GM15510 (cell line): ENCODE data around the gene PPIP5K1.

Source experiments
- POLR2A ChIP-seq: IDR thresholded peaks from 3 replicates; pipeline ENCODE4 v1.6.1; 2011; ENCODE audit warnings: borderline replicate concordance; ENCODE audit not compliant: insufficient read length; ENCODE audit errors: extremely low read depth

The PPIP5K1 gene

DNA sequence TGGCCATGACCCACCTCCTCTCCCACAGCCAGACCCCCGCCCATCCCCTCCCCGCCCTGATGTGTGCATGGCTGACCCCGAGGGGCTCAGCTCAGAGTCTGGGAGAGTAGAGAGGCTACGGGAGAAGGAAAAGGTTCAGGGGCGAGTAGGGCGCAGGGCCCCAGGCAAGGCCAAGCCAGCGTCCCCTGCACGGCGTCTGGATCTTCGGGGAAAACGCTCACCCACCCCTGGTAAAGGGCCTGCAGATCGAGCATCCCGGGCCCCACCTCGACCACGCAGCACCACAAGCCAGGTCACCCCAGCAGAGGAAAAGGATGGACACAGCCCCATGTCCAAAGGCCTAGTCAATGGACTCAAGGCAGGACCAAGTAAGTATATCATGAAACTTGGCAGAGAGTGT lies 60.9 kb downstream of the PPIP5K1 start:
- no peak for TF ChIP-seq POLR2A

- no peak for TF ChIP-seq POLR2A
These were observed 61.4 kb downstream of the PPIP5K1 start for GRCh38 chr15:43528542-43529007.

- no peak for TF ChIP-seq POLR2A
These were observed 62.0 kb downstream of the PPIP5K1 start for GRCh38 chr15:43527802-43528541.

DNA sequence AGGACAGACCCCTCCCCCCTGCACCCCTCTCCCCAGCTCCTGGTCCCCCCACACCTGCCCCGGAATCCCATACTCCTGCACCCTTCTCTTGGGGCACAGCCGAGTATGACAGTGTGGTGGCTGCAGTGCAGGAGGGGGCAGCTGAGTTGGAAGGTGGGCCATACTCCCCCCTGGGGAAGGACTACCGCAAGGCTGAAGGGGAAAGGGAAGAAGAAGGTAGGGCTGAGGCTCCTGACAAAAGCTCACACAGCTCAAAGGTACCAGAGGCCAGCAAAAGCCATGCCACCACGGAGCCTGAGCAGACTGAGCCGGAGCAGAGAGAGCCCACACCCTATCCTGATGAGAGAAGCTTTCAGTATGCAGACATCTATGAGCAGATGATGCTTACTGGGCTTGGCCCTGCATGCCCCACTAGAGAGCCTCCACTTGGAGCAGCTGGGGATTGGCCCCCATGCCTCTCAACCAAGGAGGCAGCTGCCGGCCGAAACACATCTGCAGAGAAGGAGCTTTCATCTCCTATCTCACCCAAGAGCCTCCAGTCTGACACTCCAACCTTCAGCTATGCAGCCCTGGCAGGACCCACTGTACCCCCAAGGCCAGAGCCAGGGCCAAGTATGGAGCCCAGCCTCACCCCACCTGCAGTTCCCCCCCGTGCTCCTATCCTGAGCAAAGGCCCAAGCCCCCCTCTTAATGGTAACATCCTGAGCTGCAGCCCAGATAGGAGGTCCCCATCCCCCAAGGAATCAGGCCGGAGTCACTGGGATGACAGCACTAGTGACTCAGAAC lies 62.8 kb downstream of the PPIP5K1 start:
- no peak for TF ChIP-seq POLR2A

GRCh38 chr15:43526261-43526930 lies 63.6 kb downstream of the PPIP5K1 start:
- TF ChIP-seq POLR2A: no peak

DNA sequence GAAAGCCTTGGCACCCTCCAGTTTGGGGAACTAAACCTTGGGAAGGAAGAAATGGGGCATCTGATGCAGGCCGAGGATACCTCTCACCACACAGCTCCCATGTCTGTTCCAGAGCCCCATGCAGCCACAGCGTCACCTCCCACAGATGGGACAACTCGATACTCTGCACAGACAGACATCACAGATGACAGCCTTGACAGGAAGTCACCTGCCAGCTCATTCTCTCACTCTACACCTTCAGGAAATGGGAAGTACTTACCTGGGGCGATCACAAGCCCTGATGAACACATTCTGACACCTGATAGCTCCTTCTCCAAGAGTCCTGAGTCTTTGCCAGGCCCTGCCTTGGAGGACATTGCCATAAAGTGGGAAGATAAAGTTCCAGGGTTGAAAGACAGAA lies 64.9 kb downstream of the PPIP5K1 start:
- TF ChIP-seq POLR2A: no peak

GRCh38 chr15:43524254-43524845 lies 65.7 kb downstream of the PPIP5K1 start:
- TF ChIP-seq POLR2A: no peak

GRCh38 chr15:43523646-43524045 lies 66.4 kb downstream of the PPIP5K1 start:
- no peak for TF ChIP-seq POLR2A

DNA sequence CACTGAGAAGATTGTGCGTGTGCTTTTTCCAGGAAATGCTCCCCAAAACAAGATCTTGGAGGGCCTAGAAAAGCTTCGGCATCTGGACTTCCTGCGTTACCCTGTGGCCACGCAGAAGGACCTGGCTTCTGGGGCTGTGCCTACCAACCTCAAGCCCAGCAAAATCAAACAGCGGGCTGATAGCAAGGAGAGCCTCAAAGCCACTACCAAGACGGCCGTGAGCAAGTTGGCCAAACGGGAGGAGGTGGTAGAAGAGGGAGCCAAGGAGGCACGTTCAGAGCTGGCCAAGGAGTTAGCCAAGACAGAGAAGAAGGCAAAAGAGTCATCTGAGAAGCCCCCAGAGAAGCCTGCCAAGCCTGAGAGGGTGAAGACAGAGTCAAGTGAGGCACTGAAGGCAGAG lies 67.8 kb downstream of the PPIP5K1 start:
- no peak for TF ChIP-seq POLR2A

DNA sequence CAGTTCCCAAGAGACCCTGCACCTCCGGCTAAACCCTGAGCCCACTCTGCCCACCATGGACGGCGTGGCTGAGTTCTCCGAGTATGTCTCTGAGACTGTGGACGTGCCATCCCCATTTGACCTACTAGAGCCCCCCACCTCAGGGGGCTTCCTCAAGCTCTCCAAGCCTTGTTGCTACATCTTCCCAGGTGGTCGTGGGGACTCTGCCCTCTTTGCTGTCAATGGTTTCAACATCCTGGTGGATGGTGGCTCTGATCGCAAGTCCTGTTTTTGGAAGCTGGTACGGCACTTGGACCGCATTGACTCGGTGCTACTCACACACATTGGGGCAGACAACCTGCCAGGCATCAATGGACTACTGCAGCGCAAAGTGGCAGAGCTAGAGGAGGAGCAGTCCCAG lies 68.6 kb downstream of the PPIP5K1 start:
- no peak for TF ChIP-seq POLR2A

GRCh38 chr15:43520138-43520537 lies 69.9 kb downstream of the PPIP5K1 start:
- no peak for TF ChIP-seq POLR2A

GRCh38 chr15:43519196-43519595 lies 70.8 kb downstream of the PPIP5K1 start:
- no peak for TF ChIP-seq POLR2A

- TF ChIP-seq POLR2A: no peak
These were observed 71.7 kb downstream of the PPIP5K1 start for GRCh38 chr15:43518197-43518761.

- TF ChIP-seq POLR2A: no peak
These were observed 72.4 kb downstream of the PPIP5K1 start, which contains the start of gene MAP1A for GRCh38 chr15:43517354-43518196. MAP1A (plus strand) TSS chr15:43517608; CDS start chr15:43521474, 3,866 bp downstream.
